T-helper 22 cell (primary cell): ENCODE data around the gene OCLN.
"Not testable (repeated sequence)": the region's sequence is repeated elsewhere in the genome, so short reads cannot be mapped to it uniquely, and the experiment has no call there.

Experiments used
- DNase-seq: peaks from one replicate; pipeline ENCODE4 v3.0.0-alpha.2; 2020; ENCODE audit warnings: low read depth

OCLN gene, protein sequence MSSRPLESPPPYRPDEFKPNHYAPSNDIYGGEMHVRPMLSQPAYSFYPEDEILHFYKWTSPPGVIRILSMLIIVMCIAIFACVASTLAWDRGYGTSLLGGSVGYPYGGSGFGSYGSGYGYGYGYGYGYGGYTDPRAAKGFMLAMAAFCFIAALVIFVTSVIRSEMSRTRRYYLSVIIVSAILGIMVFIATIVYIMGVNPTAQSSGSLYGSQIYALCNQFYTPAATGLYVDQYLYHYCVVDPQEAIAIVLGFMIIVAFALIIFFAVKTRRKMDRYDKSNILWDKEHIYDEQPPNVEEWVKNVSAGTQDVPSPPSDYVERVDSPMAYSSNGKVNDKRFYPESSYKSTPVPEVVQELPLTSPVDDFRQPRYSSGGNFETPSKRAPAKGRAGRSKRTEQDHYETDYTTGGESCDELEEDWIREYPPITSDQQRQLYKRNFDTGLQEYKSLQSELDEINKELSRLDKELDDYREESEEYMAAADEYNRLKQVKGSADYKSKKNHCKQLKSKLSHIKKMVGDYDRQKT

DNA sequence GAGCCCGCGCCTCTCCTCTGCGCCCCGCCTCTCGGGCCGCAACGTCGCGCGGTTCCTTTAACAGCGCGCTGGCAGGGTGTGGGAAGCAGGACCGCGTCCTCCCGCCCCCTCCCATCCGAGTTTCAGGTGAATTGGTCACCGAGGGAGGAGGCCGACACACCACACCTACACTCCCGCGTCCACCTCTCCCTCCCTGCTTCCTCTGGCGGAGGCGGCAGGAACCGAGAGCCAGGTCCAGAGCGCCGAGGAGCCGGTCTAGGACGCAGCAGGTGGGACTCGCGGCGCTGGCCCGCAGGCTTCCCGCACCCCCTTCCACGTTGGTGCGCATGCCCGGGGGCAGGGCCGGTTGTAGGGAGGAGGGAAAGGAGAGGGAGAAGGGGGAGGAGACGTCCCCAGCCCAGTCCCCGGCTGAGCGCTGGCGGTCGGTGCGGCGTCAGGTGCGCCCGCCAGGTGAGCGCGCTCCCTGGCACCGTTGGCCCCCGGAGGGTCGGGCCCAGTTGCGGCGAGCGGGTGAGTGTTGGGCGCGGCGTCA lies at the start of gene OCLN:
OCLN (plus strand) TSS at position 400 of the 532 bp plus-strand sequence. CDS start 11,455 bp downstream, outside the sequence.
- no peak for DNase-seq

DNA sequence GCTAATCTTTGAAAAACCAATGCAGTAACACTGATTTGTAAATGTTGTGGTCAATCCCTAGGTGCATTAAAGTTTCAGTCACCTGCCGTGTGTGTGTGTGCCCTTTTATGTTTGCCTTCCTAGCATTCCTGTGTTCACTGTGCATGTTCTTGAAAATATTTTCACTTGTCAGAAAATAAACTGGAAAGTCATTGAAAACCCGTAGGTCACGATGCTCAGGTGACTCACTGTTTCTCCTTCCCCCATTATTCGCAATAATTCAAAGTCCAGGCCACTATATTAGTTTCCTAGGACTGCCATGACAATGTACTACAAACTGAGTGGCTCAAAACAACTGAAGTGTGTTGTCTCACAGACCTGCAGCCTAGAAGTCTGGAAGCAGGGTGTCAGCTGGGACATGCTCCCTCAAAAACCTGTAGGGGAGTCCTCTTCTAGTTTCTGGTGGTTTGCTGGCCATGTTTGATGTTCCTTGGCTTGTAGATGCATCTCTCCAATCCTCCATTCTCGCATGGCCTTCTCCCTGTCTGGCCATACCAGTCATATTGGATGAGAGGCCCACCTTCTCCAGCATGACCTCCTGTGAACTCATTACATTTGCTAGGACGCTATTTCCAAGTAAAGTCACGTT lies 48.3 kb upstream of the OCLN start:
- DNase-seq, result no peak

DNA sequence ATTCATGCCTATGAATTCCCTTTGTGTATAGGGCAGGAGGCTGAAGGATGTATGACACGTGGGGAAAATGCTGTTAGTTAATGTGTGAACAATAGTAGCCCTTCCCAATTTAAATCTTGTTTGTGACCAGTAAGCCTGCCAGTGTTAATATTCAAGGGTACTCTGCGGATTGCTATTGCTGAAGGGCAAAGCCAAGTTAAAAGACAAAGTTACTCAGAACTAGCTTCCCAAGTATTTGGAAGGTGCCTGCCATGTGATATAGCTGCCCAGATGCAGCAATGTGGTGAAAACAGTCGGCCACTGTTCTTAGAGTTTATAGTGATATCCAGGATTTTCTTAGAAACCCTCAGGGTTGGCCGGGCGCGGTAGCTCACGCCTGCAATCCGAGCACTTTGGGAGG lies 43.1 kb upstream of the OCLN start:
- DNase-seq, result no peak

DNA sequence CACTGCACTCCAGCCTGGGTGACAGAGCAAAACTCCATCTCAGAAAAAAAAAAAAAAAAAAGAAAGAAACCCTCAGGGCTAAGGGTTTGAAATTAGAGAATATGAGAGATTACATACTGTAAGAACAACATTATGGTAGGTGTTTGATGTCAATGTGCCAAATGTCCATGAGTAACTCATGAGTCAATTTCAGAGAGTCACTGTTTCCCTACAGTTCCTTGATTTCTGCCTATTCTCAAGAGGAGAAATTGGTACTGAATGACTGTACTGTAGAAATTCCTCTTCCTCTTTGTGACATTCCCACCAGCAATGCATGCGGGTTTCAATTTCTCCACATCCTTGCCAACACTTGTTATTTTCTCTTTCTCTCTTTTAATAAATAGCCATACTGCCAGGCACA lies 42.5 kb upstream of the OCLN start:
- DNase-seq, result no peak

DNA sequence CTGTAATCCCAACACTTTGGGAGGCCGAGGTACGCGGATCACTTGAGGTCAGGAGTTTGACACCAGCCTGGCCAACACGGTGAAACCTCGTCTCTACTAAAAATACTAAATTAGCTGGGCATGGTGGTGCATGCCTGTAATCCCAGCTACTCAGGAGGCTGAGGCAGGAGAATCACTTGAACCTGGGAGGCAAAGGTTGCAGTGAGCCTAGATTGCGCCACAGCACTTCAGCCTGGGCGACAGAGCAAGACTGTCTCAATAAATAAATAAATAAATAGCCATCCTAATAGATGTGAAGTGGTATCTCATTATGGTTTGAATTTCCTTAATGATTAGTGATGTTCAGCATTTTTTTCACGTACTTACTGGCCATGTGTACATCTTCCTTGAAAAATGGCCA lies 42.1 kb upstream of the OCLN start:
- not testable (repeated sequence) for DNase-seq

DNA sequence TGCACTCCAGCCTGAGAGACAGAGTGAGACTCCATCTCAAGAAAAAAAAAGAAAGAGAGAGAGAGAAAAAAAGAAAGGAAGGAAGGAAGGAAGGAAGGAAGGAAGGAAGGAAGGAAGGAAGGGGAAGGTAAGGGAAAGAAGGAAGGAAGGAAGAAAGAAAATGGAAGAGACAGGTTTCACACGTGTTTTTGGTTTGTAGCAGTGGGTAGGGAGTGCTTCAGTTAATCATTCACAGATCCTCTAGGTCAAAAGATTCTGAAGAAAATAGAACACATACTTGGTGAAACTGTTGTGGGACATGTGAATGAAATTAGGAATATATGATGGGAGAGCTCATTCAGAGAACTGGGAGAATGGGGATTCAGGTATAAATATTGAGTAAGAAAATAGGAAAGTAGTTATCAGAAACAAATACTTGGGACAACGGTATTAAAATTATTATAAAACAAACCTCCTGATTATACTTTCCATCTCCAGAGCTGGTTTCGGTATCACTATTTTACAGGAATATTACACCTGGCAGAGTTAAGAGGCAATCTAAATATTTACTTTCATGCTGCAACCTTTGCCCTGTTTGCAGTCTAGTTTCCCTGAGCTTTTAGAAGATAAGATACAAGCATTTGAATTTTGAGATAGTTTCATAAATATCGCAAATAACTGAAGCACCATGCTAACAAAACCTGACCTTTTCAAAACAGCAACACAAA lies 40.5 kb upstream of the OCLN start:
- DNase-seq, result no peak

DNA sequence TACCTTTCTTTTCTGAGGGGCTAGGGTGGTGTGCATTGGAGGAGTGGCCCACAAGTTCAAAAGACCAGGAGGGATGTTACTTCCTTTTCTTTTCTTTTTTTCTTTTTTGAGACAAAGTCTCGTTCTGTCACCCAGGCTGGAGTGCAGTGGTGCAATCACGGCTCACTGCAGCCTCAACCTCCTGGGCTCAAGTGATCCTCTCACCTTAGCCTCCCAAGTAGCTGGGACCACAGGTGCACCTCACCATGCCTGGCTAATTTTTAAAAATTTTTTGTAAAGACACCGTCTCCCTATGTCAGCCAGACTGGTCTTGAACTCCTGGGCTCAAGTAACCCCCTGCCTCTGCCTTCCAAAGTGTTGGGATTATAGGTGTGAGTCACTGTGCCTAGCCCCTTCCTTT lies 39.1 kb upstream of the OCLN start:
- DNase-seq, result not testable (repeated sequence)

DNA sequence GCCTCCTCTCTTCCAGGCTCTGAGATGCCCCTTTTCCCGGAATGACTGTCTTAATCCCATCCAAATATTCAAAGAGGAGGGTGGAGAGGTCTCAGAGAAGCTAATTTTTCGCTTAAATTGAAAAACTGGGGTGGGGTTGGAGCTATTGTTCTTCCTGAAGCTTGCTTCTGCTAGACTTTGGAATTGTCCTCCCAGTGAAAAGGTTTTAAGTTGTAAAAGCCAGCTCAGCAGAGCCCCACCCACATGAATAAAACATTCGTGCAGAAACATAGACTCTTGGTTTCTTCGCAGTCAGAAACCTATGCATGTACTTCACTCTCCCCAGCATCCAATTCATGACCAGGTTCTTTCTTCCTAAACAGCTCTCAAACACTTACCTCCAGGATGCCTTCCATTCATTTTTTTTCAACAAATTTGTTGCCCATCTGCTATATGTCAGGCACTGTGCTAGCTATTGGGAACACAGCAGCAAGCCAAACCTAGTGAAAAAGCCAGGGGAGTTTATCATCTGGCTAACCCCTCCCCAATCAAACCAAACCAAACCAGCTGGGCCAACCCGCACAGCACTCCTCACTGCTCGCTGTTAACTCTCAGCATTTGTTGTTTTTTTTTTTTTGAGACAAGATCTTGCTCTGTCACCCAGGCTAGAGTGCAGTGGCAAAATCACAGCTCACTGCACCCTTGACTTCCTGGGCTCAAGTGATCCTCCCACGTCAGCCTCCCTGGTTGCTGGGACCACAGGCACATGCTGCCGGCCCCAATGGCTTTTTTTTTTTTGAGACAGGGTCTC lies 37.9 kb upstream of the OCLN start:
- no peak for DNase-seq

DNA sequence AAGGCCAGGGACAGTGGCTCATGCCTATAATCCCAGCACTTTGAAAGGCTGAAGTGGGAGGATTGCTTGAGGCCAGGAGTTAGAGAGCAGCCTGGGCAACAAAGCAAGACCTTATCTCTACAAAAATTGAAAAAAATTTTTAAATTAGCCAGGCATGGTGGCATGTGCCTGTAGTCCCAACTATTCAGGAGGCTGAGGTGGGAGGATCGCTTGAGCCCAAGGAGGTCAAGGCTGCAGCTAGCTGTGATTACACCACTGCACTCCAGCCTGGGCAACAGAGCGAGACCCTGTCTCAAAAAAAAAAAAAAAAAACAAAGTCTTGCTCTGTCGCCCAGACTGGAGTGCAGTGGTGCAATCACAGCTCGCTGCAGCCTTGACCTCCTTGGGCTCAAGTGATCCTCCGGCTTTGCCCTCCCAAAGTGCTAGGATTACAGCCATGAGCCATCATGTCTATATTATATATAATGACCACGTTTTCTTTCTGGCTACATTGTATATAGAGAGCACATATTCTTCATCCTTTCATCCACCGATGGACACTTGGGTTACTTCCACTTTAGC lies 37.1 kb upstream of the OCLN start:
- not testable (repeated sequence) for DNase-seq

DNA sequence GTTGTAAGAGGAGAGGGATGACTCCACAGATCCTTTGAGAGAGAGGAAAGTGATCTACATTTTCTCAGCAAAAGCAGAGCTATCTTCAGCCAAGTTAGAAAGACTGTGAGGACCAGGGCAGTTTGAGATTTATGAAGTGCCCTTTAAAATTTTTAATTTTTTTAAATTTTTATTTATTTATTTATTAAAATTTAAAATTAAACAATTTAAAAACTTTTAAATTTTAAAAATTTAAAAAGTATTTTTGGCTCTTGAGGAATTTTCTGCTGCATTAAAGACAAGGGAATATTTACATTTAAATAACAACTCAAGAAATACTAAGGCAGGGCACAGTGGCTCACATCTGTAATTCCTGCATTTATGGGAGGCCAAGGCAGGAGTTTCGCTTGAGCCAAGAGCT lies 30.4 kb upstream of the OCLN start:
- DNase-seq, result no peak

DNA sequence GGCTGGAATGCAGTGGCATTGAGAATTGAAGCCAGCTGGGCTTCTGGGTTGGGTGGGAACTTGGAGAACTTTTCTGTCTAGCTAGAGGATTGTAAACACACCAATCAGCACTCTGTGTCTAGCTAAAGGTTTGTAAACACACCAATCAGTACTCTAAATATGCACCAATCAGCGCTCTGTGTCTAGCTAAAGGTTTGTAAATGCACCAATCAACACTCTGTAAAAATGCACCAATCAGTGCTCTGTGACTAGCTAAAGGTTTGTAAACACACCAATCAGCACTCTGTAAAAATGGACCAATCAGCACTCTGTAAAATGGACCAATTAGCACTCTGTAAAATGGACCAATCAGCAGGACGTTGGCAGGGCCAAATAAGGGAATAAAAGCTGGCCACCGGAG lies 26.2 kb upstream of the OCLN start:
- DNase-seq, result not testable (repeated sequence)

DNA sequence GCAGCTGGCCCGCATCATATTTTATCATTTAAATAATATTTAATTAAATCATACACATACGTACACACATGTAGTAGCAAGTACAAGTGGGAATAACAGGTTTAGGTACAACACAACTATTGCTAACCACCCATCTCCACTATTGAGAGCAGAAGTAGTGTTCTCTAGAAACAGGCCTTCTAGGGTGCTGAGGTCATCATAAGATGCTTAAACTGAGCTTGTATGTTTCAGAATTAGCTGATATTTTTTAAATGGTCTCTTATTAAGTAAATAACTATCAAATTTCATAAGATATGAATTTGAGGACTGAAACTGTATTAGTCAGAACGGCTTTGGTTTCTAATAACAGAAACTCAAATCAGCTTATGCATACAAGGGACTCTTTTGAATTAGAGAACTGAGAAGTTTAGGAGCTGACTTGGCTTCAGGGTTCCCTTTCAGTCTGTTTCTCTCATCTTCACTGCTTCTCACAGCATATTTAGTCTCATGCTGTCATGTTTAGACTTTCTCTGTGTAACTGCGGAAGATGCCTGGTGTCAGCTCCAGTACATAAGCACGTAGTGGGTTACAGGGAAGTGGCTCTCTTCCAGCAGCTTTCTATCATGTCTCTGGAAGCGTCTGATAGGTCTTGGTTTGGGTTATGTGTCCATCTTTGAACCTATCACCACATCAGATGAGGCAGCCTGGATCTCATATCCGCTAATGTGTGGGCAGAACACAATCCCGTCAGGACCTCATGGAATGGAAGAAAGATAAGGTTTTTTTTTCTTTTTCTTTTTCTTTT lies 25.0 kb upstream of the OCLN start:
- no peak for DNase-seq

DNA sequence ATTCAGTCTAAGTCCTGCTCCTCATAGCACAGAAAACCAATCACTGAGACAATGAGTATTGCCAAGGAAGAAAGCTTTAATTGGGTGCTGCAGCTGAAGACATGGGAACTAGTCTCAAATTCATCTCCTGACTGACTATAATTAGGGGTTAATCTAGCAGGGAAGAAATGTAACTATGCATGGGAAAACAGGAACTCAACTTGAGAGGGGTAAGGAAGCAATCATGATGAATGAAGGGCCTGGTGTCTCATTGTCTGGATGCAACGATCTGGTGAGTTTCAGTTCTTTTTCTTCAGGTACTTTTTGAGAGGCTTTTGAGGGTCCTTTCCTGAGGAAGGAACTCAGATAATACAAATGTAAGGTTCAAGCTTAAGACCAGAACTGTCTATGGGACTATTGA lies 24.0 kb upstream of the OCLN start:
- DNase-seq, result no peak

DNA sequence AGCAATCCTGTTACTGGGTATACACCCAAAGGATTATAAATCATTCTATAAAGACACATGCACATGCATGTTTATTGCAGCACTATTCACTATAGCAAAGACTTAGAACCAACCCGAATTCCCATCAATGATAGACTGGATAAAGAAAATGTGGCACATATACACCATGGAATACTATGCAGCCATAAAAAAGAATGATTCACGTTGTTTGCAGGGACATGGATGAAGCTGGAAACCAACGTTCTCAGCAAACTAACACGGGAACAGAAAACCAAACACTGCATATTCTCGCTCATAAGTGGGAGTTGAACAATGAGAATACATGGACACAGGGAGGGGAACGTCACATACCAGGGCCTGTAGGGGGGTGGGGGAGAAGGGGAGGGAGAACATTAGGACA lies 21.1 kb upstream of the OCLN start:
- DNase-seq, result not testable (repeated sequence)

DNA sequence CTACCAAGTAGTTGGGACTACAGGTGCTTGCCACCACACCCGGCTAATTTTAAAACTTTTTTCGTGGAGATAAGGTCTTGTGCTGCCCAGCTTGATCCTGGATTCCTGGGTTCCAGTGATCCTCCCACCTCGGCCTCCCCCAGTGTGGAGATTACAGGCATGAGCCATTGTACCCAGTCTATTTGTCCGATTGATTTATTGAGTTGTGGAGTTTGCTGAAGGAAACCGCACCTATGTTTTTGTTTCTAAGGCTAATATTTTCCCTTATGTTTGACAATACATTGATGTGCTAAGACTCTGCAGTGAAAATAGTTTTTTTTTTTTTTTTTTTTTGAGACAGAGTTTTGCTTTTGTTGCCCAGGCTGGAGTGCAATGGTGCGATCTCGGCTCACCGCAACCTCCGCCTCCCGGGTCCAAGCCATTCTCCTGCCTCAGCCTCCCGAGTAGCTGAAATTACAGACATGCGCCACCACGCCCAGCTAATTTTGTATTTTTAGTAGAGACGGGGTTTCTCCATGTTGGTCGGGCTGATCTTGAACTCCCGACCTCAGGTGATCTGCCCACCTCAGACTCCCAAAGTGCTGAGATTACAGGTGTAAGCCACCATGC lies 20.0 kb upstream of the OCLN start:
- not testable (repeated sequence) for DNase-seq

DNA sequence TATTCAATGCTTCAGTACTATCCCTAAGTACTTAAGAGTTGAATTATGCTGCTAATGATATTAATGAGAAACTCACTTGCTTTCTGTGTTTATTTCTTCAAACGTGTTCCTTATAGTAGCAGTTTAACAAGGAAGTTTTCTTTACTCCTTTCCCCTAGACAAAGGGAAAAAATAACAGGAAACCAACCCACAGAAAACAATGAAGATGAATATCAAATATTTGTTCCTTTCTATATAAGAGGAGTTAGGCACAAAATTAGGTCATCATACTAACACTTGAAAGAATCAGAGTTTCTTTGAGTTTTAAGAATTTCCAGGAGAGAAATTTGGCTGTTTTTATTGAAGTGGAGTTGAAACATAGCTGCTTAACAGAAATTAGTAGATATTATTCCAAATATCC lies 15.4 kb upstream of the OCLN start:
- DNase-seq, result no peak

DNA sequence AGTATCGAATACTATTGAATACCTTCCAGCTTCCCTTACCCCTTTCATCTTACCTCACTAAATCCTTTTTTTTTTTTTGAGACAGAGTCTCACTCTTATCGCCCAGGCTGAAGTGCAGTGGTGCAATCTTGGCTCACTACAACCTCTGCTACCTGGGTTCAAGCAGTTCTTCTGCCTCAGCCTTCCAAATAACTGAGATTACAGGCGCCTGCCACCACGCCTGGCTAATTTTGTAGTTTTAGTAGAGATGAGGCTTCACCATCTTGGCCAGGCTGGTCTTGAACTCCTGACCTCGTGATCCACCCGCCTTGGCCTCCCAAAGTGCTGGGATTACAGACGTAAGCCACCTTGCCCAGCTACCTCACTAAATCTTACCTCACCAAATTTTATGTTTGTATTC lies 14.3 kb upstream of the OCLN start:
- not testable (repeated sequence) for DNase-seq

DNA sequence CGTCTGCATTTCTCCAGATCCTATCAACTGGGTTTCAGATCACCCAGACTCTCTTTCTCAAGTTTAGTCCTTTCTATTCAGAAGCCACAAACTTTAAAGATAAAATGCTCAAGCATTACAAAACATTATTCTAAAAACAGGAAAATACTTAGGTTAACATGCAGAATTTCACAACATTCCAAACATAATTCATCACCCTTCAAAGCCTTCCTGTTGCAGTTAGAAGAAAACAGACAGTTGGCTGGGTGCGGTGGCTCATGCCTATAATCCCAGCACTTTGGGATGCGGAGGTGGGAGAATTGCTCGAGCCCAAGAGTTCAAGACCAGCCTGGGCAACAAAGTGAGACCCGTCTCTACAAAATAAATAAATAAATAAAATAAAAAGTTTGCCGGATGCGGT lies 7.7 kb upstream of the OCLN start:
- no peak for DNase-seq

DNA sequence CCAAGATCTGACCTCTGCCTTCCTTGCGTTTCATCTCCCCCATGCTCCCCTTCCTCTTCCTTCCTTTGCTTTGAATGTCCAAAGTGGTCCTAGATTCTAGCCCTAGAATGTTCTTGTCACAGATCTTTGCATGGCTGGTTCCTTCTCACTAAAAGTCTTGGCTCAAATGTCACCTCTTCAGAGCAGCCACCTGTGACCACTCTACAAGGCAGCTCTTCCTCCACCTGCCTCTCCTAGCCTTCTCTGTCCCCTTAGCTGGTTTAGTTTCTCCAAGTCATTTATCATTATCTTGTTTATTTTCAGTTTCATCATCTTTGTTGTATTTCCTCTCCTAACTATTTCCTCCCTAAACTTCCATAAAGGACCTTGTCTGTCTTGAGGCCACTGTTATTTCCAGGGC lies 7.1 kb upstream of the OCLN start:
- no peak for DNase-seq

DNA sequence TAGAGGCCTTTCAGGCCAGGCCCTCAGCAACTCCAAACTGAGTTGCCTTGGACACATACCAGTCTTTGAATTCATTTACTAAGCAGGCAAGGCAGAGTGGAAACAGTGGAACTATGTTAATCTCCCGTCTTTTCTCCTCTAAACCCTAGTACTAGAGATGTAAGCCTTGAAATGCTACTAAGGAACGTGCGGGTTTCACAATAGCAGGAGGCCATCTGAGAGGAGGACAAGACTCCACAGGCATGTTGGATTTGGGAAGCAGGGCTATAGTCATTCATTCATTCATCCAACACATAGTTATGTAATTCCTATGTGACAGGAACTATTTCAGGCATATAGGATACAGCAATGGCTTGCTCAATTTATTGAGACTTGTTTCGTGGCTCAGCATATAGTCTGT lies 3.3 kb upstream of the OCLN start:
- no peak for DNase-seq
